Activated T-helper 1 cell treated with anti-CD3 and anti-CD28 coated beads, Interleukin-12 subunit alpha, Interleukin-12 subunit beta, Interleukin-2, Interleukin-4 antibody, amounts not matched to agents 30 ng/mL and 10 ng/mL and 1 ng/mL, durations not matched to agents 14 hours and 24 hours and 36 hours (primary cell): ENCODE measurements around the gene ZNF354B. TPM values are rescaled to one million over a fixed set of nuclear protein-coding genes. Genes with fewer than 3 reads are reported as not detected.
"Not testable (repeated sequence)": the region's sequence is repeated elsewhere in the genome, so short reads cannot be mapped to it uniquely, and the experiment has no call there.

ENCODE experiments used
- DNase-seq: peaks from one replicate; pipeline ENCODE4 v3.0.0; 2021; ENCODE audit warnings: low spot score
- H3K27ac Mint-ChIP-seq: one replicate; pipeline ENCODE4 v1.8.0; 2021; ENCODE audit warnings: mild to moderate bottlenecking, mixed read lengths
- H3K27me3 Mint-ChIP-seq: one replicate; pipeline ENCODE4 v1.8.0; 2022; ENCODE audit warnings: mild to moderate bottlenecking, moderate library complexity, mixed read lengths; ENCODE audit not compliant: insufficient read depth
- H3K36me3 Mint-ChIP-seq: one replicate; pipeline ENCODE4 v1.8.0; 2021; ENCODE audit warnings: low read depth, mixed read lengths
- H3K4me1 Mint-ChIP-seq: one replicate; pipeline ENCODE4 v1.8.0; 2021; ENCODE audit warnings: low read depth, mixed read lengths
- H3K4me3 Mint-ChIP-seq: one replicate; pipeline ENCODE4 v1.8.0; 2021; ENCODE audit warnings: mild to moderate bottlenecking, moderate library complexity, mixed read lengths
- H3K9me3 Mint-ChIP-seq: one replicate; pipeline ENCODE4 v1.8.0; 2021; ENCODE audit warnings: mixed read lengths
- intact Hi-C: fragments of 100-400 bp; cut with micrococcal nuclease; formaldehyde crosslinking; loops from one replicate; pipeline ENCODE4 v1.15.1; 2024
- total RNA-seq: library from RNA; stranded (reverse); gene quantifications from 2 replicates; pipeline ENCODE4 v1.2.3, GENCODE V29; 2022

ZNF354B gene
- total RNA-seq, 1 donor from 2014 or later = 15.2 TPM

GRCh38 chr5:178849316-178849715, 10.4 kb upstream of the ZNF354B start:
- H3K9me3 Mint-ChIP-seq = peaks cover 18% of the 10 kb centered on the region
- no peak overlapping the region for H3K27ac Mint-ChIP-seq
- H3K4me1 Mint-ChIP-seq = no peaks in the 10 kb centered on the region
- intact Hi-C loops = no loop called here
- H3K27me3 Mint-ChIP-seq = no peaks in the 10 kb centered on the region
- no peak for DNase-seq
- H3K4me3 Mint-ChIP-seq = no peak overlapping the region
- no peaks in the 10 kb centered on the region for H3K36me3 Mint-ChIP-seq

GRCh38 chr5:178851951-178852350, 7.8 kb upstream of the ZNF354B start:
- Mint-ChIP-seq H3K27ac (no peak overlapping the region), H3K36me3 (no peaks in the 10 kb centered on the region), H3K4me1 (no peaks in the 10 kb centered on the region), H3K4me3 (no peak overlapping the region), H3K27me3 (no peaks in the 10 kb centered on the region), H3K9me3 (peaks cover 18% of the 10 kb centered on the region)
- intact Hi-C loops = loop anchor here (10.0 kb wide), 1 partner anchor 293 kb away; no protein-coding TSS in a partner anchor
- DNase-seq = no peak

GRCh38 chr5:178854284-178854683, 5.5 kb upstream of the ZNF354B start:
- H3K27me3 Mint-ChIP-seq = no peaks in the 10 kb centered on the region
- peaks cover 4% of the 10 kb centered on the region for H3K4me1 Mint-ChIP-seq
- peaks cover 14% of the 10 kb centered on the region for H3K9me3 Mint-ChIP-seq
- no peak overlapping the region for H3K4me3 Mint-ChIP-seq
- intact Hi-C loops = loop anchor here (10.0 kb wide), 1 partner anchor 291 kb away; no protein-coding TSS in a partner anchor
- H3K27ac Mint-ChIP-seq = no peak overlapping the region
- DNase-seq = no peak
- no peaks in the 10 kb centered on the region for H3K36me3 Mint-ChIP-seq

GRCh38 chr5:178860615-178861014, 862 bp downstream of the ZNF354B start:
- H3K27me3 Mint-ChIP-seq, H3K4me3 Mint-ChIP-seq, H3K9me3 Mint-ChIP-seq, H3K27ac Mint-ChIP-seq, DNase-seq: not testable (repeated sequence)
- Mint-ChIP-seq H3K36me3 (peaks cover 28% of the 10 kb centered on the region), H3K4me1 (peaks cover 25% of the 10 kb centered on the region)
- intact Hi-C loops = loop anchor here (5.0 kb wide), 1 partner anchor 1632 kb away; the partner anchor contains the start of gene CNOT6

GRCh38 chr5:178861627-178862026, 1.9 kb downstream of the ZNF354B start:
- peak overlapping the region; percentile 81 for H3K4me3 Mint-ChIP-seq
- DNase-seq = no peak
- H3K27ac Mint-ChIP-seq = peak overlapping the region; percentile 68
- intact Hi-C loops = loop anchor here (5.0 kb wide), 1 partner anchor 1631 kb away; the partner anchor contains the start of gene CNOT6
- peaks cover 18% of the 10 kb centered on the region for H3K9me3 Mint-ChIP-seq
- no peaks in the 10 kb centered on the region for H3K27me3 Mint-ChIP-seq
- peaks cover 25% of the 10 kb centered on the region for H3K4me1 Mint-ChIP-seq
- peaks cover 38% of the 10 kb centered on the region for H3K36me3 Mint-ChIP-seq

- H3K27ac Mint-ChIP-seq = no peak overlapping the region
Measured at GRCh38 chr5:178866946-178867345, 7.2 kb downstream of the ZNF354B start.

GRCh38 chr5:178869577-178869976, 9.8 kb downstream of the ZNF354B start:
- Mint-ChIP-seq H3K27me3 (no peaks in the 10 kb centered on the region), H3K4me3 (no peak overlapping the region), H3K27ac (no peak overlapping the region), H3K36me3 (peaks cover 85% of the 10 kb centered on the region), H3K4me1 (no peaks in the 10 kb centered on the region), H3K9me3 (peaks cover 66% of the 10 kb centered on the region)
- DNase-seq = no peak
- intact Hi-C loops = no loop called here

More at GRCh38 chr5:178866946-178867345, 7.2 kb downstream of the ZNF354B start:
- peaks cover 45% of the 10 kb centered on the region for H3K9me3 Mint-ChIP-seq
- H3K36me3 Mint-ChIP-seq = peaks cover 77% of the 10 kb centered on the region
- no peak overlapping the region for H3K4me3 Mint-ChIP-seq
- intact Hi-C loops = no loop called here
- H3K27me3 Mint-ChIP-seq = no peaks in the 10 kb centered on the region
- DNase-seq = no peak
- peaks cover 8% of the 10 kb centered on the region for H3K4me1 Mint-ChIP-seq

GRCh38 chr5:178870411-178870810, 10.7 kb downstream of the ZNF354B start:
- H3K4me1 Mint-ChIP-seq = no peaks in the 10 kb centered on the region
- peaks cover 86% of the 10 kb centered on the region for H3K36me3 Mint-ChIP-seq
- no peak for DNase-seq
- intact Hi-C loops = no loop called here
- no peaks in the 10 kb centered on the region for H3K27me3 Mint-ChIP-seq
- peaks cover 75% of the 10 kb centered on the region for H3K9me3 Mint-ChIP-seq
- no peak overlapping the region for H3K27ac Mint-ChIP-seq
- no peak overlapping the region for H3K4me3 Mint-ChIP-seq

GRCh38 chr5:178872302-178872701, 12.5 kb downstream of the ZNF354B start:
- peaks cover 75% of the 10 kb centered on the region for H3K9me3 Mint-ChIP-seq
- peaks cover 85% of the 10 kb centered on the region for H3K36me3 Mint-ChIP-seq
- no peak for DNase-seq
- intact Hi-C loops = no loop called here
- no peaks in the 10 kb centered on the region for H3K4me1 Mint-ChIP-seq
- H3K4me3 Mint-ChIP-seq = no peak overlapping the region
- no peak overlapping the region for H3K27ac Mint-ChIP-seq
- no peaks in the 10 kb centered on the region for H3K27me3 Mint-ChIP-seq

GRCh38 chr5:178883115-178883694, 23.5 kb downstream of the ZNF354B start:
- peaks cover 70% of the 10 kb centered on the region for H3K9me3 Mint-ChIP-seq
- intact Hi-C loops, DNase-seq, H3K4me1 Mint-ChIP-seq, H3K27me3 Mint-ChIP-seq, H3K4me3 Mint-ChIP-seq, H3K27ac Mint-ChIP-seq: not testable (repeated sequence)
- peaks cover 65% of the 10 kb centered on the region for H3K36me3 Mint-ChIP-seq

- no peaks in the 10 kb centered on the region for H3K4me1 Mint-ChIP-seq
- no peak for DNase-seq
- intact Hi-C loops = no loop called here
- H3K27ac Mint-ChIP-seq = no peak overlapping the region
- no peaks in the 10 kb centered on the region for H3K27me3 Mint-ChIP-seq
- peaks cover 66% of the 10 kb centered on the region for H3K36me3 Mint-ChIP-seq
- H3K9me3 Mint-ChIP-seq = peaks cover 69% of the 10 kb centered on the region
- no peak overlapping the region for H3K4me3 Mint-ChIP-seq
Measured at GRCh38 chr5:178883815-178884430, 24.2 kb downstream of the ZNF354B start.

- peaks cover 58% of the 10 kb centered on the region for H3K9me3 Mint-ChIP-seq
- H3K27me3 Mint-ChIP-seq = peaks cover 4% of the 10 kb centered on the region
- peaks cover 2% of the 10 kb centered on the region for H3K36me3 Mint-ChIP-seq
- intact Hi-C loops = no loop called here
- no peak within 1 kb of the TSS for H3K27ac Mint-ChIP-seq
- peak within 1 kb of the TSS; percentile 54 for H3K4me3 Mint-ChIP-seq
- no peaks in the 10 kb centered on the region for H3K4me1 Mint-ChIP-seq
- DNase-seq = no peak
Measured at GRCh38 chr5:178895615-178896571, 36.1 kb downstream of the ZNF354B start, which contains the start of gene ZFP2. Gene ZFP2 (plus strand): TSS chr5:178895913. CDS start chr5:178931314, 35,401 bp downstream.
